ENCODE results near the gene ERG. TPM values are rescaled to one million over a fixed set of nuclear protein-coding genes. Genes with fewer than 3 reads are reported as not detected.

Gene ERG
- total RNA-seq, 4 donors from 2014 or later: 3.7 to 13.3 (median 10.6) TPM

GRCh38 chr21:38380481-38381137 lies 117.7 kb downstream of the ERG start:
- Histone ChIP-seq H3K4me3 (no peak overlapping the region), H3K36me3 (peaks cover 0 to 21% (median 0%) of the 10 kb centered on the region in 4 donors), H3K27ac (replicated peaks in 1 of 4) (no peak overlapping the region), H3K27me3 (peaks cover 0 to 10% (median 0%) of the 10 kb centered on the region in 4 donors), H3K9me3 (no peaks in the 10 kb centered on the region), H3K4me1 (peaks cover 0 to 8% (median 5%) of the 10 kb centered on the region in 4 donors)
- intact Hi-C loops (cut with DNase I): no loop called here
- 36% methylated on average over 5 of the region's 5 CpGs for WGBS
- TF ChIP-seq POLR2AphosphoS5 (IDR thresholded peaks at IDR 0.05) (no peak), POLR2A (IDR thresholded peaks at IDR 0.05; ENCODE audit: low read depth) (no peak), EP300 (IDR thresholded peaks at IDR 0.05) (no peak)
- TF ChIP-seq, protein P1, sequence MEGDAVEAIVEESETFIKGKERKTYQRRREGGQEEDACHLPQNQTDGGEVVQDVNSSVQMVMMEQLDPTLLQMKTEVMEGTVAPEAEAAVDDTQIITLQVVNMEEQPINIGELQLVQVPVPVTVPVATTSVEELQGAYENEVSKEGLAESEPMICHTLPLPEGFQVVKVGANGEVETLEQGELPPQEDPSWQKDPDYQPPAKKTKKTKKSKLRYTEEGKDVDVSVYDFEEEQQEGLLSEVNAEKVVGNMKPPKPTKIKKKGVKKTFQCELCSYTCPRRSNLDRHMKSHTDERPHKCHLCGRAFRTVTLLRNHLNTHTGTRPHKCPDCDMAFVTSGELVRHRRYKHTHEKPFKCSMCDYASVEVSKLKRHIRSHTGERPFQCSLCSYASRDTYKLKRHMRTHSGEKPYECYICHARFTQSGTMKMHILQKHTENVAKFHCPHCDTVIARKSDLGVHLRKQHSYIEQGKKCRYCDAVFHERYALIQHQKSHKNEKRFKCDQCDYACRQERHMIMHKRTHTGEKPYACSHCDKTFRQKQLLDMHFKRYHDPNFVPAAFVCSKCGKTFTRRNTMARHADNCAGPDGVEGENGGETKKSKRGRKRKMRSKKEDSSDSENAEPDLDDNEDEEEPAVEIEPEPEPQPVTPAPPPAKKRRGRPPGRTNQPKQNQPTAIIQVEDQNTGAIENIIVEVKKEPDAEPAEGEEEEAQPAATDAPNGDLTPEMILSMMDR (IDR thresholded peaks at IDR 0.05): no peak
- DNase-seq (ENCODE audit: extremely low spot score): no peak

DNA sequence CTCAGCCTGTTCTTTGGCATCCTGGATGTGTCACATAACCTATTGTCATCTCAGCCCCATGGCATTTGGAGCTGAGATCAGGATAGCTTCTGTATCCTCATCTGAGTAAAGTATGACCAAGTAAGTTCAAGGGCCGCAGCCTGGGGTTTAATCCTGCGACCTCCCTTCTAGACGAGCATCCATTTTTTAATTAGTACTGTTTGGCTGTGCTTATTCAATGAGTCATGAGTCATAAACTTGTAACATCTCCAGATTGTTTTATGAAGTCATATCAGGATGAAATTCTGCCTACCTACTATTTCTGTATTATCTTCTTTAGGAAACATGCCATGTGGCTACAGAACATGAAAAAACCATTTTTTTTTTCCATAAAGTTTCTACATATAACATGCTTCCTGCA lies 119.1 kb downstream of the ERG start:
- no peak for DNase-seq (ENCODE audit: extremely low spot score)
- WGBS: 71% methylated on average over 3 of the region's 3 CpGs
- TF ChIP-seq, protein P1 (IDR thresholded peaks at IDR 0.05): no peak
- TF ChIP-seq POLR2A (IDR thresholded peaks at IDR 0.05; ENCODE audit: low read depth) (no peak), EP300 (IDR thresholded peaks at IDR 0.05) (no peak), POLR2AphosphoS5 (IDR thresholded peaks at IDR 0.05) (no peak)
- Histone ChIP-seq H3K4me3 (no peak overlapping the region), H3K27me3 (peaks cover 0 to 9% (median 0%) of the 10 kb centered on the region in 4 donors), H3K27ac (replicated peaks in 1 of 4) (no peak overlapping the region), H3K4me1 (peaks cover 0 to 8% (median 3%) of the 10 kb centered on the region in 4 donors), H3K9me3 (no peaks in the 10 kb centered on the region), H3K36me3 (peaks cover 0 to 18% (median 0%) of the 10 kb centered on the region in 4 donors)
- intact Hi-C loops (cut with DNase I): no loop called here

- Histone ChIP-seq H3K4me1 (peaks cover 0 to 8% (median 2%) of the 10 kb centered on the region in 4 donors), H3K9me3 (peaks cover 0 to 4% (median 2%) of the 10 kb centered on the region in 4 donors), H3K36me3 (peaks cover 0 to under 1% (median 0%) of the 10 kb centered on the region in 4 donors), H3K27ac (replicated peaks in 1 of 4) (no peak overlapping the region), H3K27me3 (peaks cover 0 to 3% (median 0%) of the 10 kb centered on the region in 4 donors), H3K4me3 (no peak overlapping the region)
- 67% methylated on average over 5 of the region's 5 CpGs for WGBS
- intact Hi-C loops (cut with DNase I): no loop called here
- TF ChIP-seq, protein P1 (IDR thresholded peaks at IDR 0.05): no peak
- no peak for TF ChIP-seq POLR2AphosphoS5 (IDR thresholded peaks at IDR 0.05)
- TF ChIP-seq POLR2A (IDR thresholded peaks at IDR 0.05; ENCODE audit: low read depth): no peak
- no peak for TF ChIP-seq EP300 (IDR thresholded peaks at IDR 0.05)
- DNase-seq (ENCODE audit: extremely low spot score): peak; percentile 29
These were observed 120.8 kb downstream of the ERG start for GRCh38 chr21:38377165-38378088.

DNA sequence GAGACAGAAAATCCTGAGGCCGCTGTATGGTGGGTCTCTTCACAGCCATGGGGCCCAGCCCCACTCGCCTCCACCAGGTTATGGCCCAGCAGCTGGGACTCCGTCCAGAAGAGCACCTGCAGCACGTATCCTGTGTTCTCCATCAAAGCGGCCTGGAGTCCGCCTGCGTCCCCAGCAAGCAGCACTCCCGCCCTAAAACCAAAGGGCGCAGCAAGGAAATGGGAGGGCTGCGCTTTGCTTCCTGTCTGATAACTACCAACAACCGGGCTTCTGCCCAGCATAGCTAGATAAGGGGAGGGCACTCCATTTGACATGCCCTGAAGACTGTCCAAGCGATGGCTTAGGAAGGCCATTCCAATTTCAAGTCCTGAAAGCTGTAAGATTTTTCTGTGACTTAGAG lies 121.6 kb downstream of the ERG start:
- no peaks in the 10 kb centered on the region for H3K36me3 ChIP-seq
- DNase-seq (ENCODE audit: extremely low spot score): peak; percentile 89
- TF ChIP-seq POLR2A (IDR thresholded peaks at IDR 0.05; ENCODE audit: low read depth) (no peak), EP300 (IDR thresholded peaks at IDR 0.05) (no peak), POLR2AphosphoS5 (IDR thresholded peaks at IDR 0.05) (peak in 1 of 2 donors; percentile 27)
- TF ChIP-seq, protein P1 (IDR thresholded peaks at IDR 0.05): no peak
- no peak overlapping the region for H3K27ac ChIP-seq (replicated peaks in 1 of 4)
- H3K4me1 ChIP-seq: peaks cover 0 to 8% (median 2%) of the 10 kb centered on the region in 4 donors
- intact Hi-C loops (cut with DNase I): no loop called here
- H3K27me3 ChIP-seq: peaks cover 0 to 3% (median 0%) of the 10 kb centered on the region in 4 donors
- 74% methylated on average over 7 of the region's 12 CpGs for WGBS
- peak overlapping the region in 3 of 4 donors; percentile 4 to 21 (median 12) for H3K4me3 ChIP-seq
- peaks cover 0 to 11% (median 2%) of the 10 kb centered on the region in 4 donors for H3K9me3 ChIP-seq

Measured in esophagus muscularis mucosa (tissue), 4 donors.